ENCODE data around the gene CDH4.
"Not testable (repeated sequence)": the region's sequence is repeated elsewhere in the genome, so short reads cannot be mapped to it uniquely, and the experiment has no call there.

Gene CDH4

DNA sequence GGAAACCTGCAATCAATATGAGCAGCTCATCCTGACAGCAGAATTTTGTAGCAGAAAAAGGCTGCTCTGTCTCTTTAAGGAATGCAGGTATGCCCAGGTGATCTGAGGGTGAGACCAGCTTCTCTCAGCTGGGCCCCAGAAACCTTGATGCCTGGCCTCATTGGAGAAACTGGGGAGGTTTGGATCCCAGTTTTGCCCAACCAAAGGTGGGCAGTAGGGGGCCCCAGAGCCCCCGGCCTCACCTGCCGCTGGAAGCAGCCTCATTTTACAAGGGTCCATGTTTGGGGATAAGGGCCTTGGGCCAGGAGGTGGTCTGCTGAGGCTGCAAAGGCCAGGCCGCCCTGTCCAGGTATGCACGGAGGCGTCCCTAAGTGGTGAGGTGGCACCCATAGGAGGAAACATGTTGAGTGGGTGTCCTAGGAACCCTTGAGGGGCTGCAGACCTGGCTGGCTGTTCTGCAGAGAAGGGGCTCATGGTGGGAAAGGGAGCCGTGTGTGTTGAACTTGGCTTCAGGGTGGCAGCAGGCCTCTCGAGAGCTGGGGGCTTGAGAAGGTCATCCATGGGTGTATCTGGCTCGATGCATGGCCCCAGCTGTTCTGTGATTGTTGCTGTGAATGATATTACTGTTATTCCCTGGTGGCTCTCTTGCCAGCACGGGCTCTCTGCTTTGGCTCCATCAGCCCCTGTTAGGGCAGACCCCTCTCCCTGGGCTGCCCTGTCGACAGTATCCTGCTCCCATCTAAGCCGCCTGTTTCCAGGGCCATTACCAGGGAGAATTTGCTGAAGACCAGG, 208.4 kb downstream of the CDH4 start:
- Histone ChIP-seq H3K9ac (ENCODE audit: low read depth, low read length) (no peak overlapping the region), H3K9me3 (ENCODE audit: control insufficient read depth, insufficient read depth, low read length) (peaks cover 4% of the 10 kb centered on the region; the same call in 1 of the 2 replicates), H3K27me3 (ENCODE audit: control insufficient read depth, insufficient read depth, low read length) (peaks cover 7% of the 10 kb centered on the region; the same call in 1 of the 2 replicates), H3K4me1 (ENCODE audit: control insufficient read depth, insufficient read depth, low read length) (no peaks in the 10 kb centered on the region; the same call in 1 of the 2 replicates), H3K27ac (ENCODE audit: low read depth, low read length) (no peak overlapping the region), H3K4me3 (ENCODE audit: low read depth, low read length) (no peak overlapping the region), H3K36me3 (ENCODE audit: control insufficient read depth, insufficient read depth, low read length) (no peaks in the 10 kb centered on the region)

- Histone ChIP-seq H3K36me3 (ENCODE audit: control insufficient read depth, insufficient read depth, low read length) (no peaks in the 10 kb centered on the region), H3K4me1 (ENCODE audit: control insufficient read depth, insufficient read depth, low read length) (no peaks in the 10 kb centered on the region; the same call in 1 of the 2 replicates), H3K9ac (ENCODE audit: low read depth, low read length) (no peak overlapping the region), H3K27ac (ENCODE audit: low read depth, low read length) (no peak overlapping the region), H3K4me3 (ENCODE audit: low read depth, low read length) (no peak overlapping the region), H3K27me3 (ENCODE audit: control insufficient read depth, insufficient read depth, low read length) (peaks cover 6% of the 10 kb centered on the region; the same call in 1 of the 2 replicates), H3K9me3 (ENCODE audit: control insufficient read depth, insufficient read depth, low read length) (peaks cover 4% of the 10 kb centered on the region; the same call in 1 of the 2 replicates)
These were observed 209.4 kb downstream of the CDH4 start for GRCh38 chr20:61461461-61461860.

GRCh38 chr20:61464307-61465303, 212.5 kb downstream of the CDH4 start:
- Histone ChIP-seq H3K9me3 (ENCODE audit: control insufficient read depth, insufficient read depth, low read length) (peaks cover 21% of the 10 kb centered on the region), H3K36me3 (ENCODE audit: control insufficient read depth, insufficient read depth, low read length) (no peaks in the 10 kb centered on the region), H3K4me1 (ENCODE audit: control insufficient read depth, insufficient read depth, low read length) (no peaks in the 10 kb centered on the region; the same call in 1 of the 2 replicates), H3K9ac (ENCODE audit: low read depth, low read length) (no peak overlapping the region), H3K4me3 (ENCODE audit: low read depth, low read length) (no peak overlapping the region), H3K27ac (ENCODE audit: low read depth, low read length) (no peak overlapping the region), H3K27me3 (ENCODE audit: control insufficient read depth, insufficient read depth, low read length) (no peaks in the 10 kb centered on the region)

- H3K27ac ChIP-seq (ENCODE audit: low read depth, low read length), result no peak overlapping the region
- H3K36me3 ChIP-seq (ENCODE audit: control insufficient read depth, insufficient read depth, low read length), result no peaks in the 10 kb centered on the region
- no peak overlapping the region for H3K9ac ChIP-seq (ENCODE audit: low read depth, low read length)
- H3K4me3 ChIP-seq (ENCODE audit: low read depth, low read length), result no peak overlapping the region
- no peaks in the 10 kb centered on the region; the same call in 1 of the 2 replicates for H3K27me3 ChIP-seq (ENCODE audit: control insufficient read depth, insufficient read depth, low read length)
- H3K4me1 ChIP-seq (ENCODE audit: control insufficient read depth, insufficient read depth, low read length), result peaks cover 7% of the 10 kb centered on the region; the same call in 1 of the 2 replicates
- H3K9me3 ChIP-seq (ENCODE audit: control insufficient read depth, insufficient read depth, low read length), result no peaks in the 10 kb centered on the region
These were observed 223.7 kb downstream of the CDH4 start for GRCh38 chr20:61475729-61476128.

GRCh38 chr20:61476956-61477355, 224.9 kb downstream of the CDH4 start:
- Histone ChIP-seq H3K9me3 (ENCODE audit: control insufficient read depth, insufficient read depth, low read length) (no peaks in the 10 kb centered on the region), H3K4me1 (ENCODE audit: control insufficient read depth, insufficient read depth, low read length) (peaks cover 7% of the 10 kb centered on the region; the same call in 1 of the 2 replicates), H3K9ac (ENCODE audit: low read depth, low read length) (no peak overlapping the region), H3K27ac (ENCODE audit: low read depth, low read length) (no peak overlapping the region), H3K36me3 (ENCODE audit: control insufficient read depth, insufficient read depth, low read length) (no peaks in the 10 kb centered on the region), H3K27me3 (ENCODE audit: control insufficient read depth, insufficient read depth, low read length) (no peaks in the 10 kb centered on the region; the same call in 1 of the 2 replicates), H3K4me3 (ENCODE audit: low read depth, low read length) (no peak overlapping the region)

GRCh38 chr20:61477451-61477861, 225.4 kb downstream of the CDH4 start:
- Histone ChIP-seq H3K4me1 (ENCODE audit: control insufficient read depth, insufficient read depth, low read length) (peaks cover 7% of the 10 kb centered on the region; the same call in 1 of the 2 replicates), H3K4me3 (ENCODE audit: low read depth, low read length) (no peak overlapping the region), H3K9me3 (ENCODE audit: control insufficient read depth, insufficient read depth, low read length) (no peaks in the 10 kb centered on the region), H3K27ac (ENCODE audit: low read depth, low read length) (no peak overlapping the region), H3K9ac (ENCODE audit: low read depth, low read length) (no peak overlapping the region), H3K36me3 (ENCODE audit: control insufficient read depth, insufficient read depth, low read length) (no peaks in the 10 kb centered on the region), H3K27me3 (ENCODE audit: control insufficient read depth, insufficient read depth, low read length) (no peaks in the 10 kb centered on the region; the same call in 1 of the 2 replicates)

DNA sequence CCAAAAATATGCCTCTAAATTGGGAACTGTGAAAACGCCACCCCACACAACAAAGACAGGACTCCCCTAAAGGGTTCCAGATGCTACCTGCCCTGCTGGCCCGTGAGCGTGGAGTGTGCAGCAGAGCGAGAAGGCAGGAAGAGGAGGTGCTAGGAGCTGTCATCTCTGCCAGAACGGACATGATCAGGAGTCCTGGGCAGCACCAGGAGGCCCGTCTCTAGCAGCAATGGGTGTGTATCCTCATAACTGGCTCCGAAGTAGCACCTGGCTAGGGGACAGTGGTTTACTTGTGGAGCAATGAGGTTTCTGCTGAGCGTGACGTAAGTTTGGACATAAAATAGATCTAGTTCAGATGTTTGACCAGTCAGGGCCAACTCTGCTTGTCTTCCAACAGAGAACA, 226.0 kb downstream of the CDH4 start:
- Histone ChIP-seq H3K4me1 (ENCODE audit: control insufficient read depth, insufficient read depth, low read length) (peaks cover 5% of the 10 kb centered on the region; the same call in 1 of the 2 replicates), H3K9ac (ENCODE audit: low read depth, low read length) (no peak overlapping the region), H3K4me3 (ENCODE audit: low read depth, low read length) (no peak overlapping the region), H3K27me3 (ENCODE audit: control insufficient read depth, insufficient read depth, low read length) (no peaks in the 10 kb centered on the region; the same call in 1 of the 2 replicates), H3K9me3 (ENCODE audit: control insufficient read depth, insufficient read depth, low read length) (no peaks in the 10 kb centered on the region), H3K36me3 (ENCODE audit: control insufficient read depth, insufficient read depth, low read length) (no peaks in the 10 kb centered on the region), H3K27ac (ENCODE audit: low read depth, low read length) (no peak overlapping the region)

DNA sequence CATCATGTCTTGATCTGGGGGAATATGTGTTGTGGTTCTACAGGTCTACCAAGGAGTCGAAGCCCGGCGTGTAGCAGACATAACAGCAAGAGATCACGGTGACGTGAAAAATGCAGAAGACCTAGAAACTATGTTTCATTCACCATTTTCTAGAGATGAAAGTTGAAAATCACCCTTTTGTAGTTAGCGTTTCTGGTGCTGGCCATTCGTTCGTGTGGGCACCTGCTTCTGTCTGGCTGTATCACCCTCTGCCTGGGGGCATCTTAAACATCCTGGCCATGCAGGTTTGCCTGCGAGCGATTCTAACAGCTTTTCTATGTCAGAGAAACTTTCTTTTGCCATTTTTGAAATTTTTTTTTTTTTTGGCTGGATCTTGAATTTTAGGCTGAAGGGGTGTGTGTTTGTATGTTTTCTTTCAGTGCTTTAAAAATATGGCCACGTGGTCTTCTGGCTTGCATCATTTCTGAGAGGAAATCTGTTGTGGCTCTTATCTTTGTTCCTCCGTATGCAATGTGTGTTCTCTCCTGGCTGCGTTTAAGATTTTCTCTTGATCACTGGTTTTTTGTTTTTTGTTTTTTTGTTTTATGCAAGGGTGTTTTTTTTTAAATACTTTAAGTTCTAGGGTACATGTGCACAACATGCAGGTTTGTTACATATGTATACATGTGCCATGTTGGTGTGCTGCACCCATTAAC, 226.7 kb downstream of the CDH4 start:
- H3K36me3 ChIP-seq (ENCODE audit: control insufficient read depth, insufficient read depth, low read length), result no peaks in the 10 kb centered on the region
- H3K4me1 ChIP-seq (ENCODE audit: control insufficient read depth, insufficient read depth, low read length), result no peaks in the 10 kb centered on the region
- H3K27me3 ChIP-seq (ENCODE audit: control insufficient read depth, insufficient read depth, low read length), result no peaks in the 10 kb centered on the region; the same call in 1 of the 2 replicates
- no peak overlapping the region for H3K9ac ChIP-seq (ENCODE audit: low read depth, low read length)
- H3K9me3 ChIP-seq (ENCODE audit: control insufficient read depth, insufficient read depth, low read length), result no peaks in the 10 kb centered on the region
- no peak overlapping the region for H3K4me3 ChIP-seq (ENCODE audit: low read depth, low read length)
- no peak overlapping the region for H3K27ac ChIP-seq (ENCODE audit: low read depth, low read length)

DNA sequence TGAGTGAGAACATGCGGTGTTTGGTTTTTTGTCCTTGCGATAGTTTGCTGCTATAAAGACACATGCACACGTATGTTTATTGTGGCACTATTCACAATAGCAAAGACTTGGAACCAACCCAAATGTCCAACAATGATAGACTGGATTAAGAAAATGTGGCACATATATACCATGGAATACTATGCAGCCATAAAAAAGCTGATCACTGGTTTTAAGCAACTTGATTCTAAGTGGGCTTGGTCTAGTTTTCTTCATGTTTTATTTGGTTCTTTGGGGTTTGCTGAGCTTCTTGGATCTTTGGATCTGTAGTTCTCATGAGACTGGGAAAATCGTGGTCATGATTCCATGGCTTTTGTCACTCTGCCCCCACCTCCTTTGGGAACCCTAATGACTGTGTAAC, 227.4 kb downstream of the CDH4 start:
- not testable (repeated sequence) for H3K4me1 ChIP-seq (ENCODE audit: control insufficient read depth, insufficient read depth, low read length); H3K9me3 ChIP-seq (ENCODE audit: control insufficient read depth, insufficient read depth, low read length); H3K27ac ChIP-seq (ENCODE audit: low read depth, low read length); H3K4me3 ChIP-seq (ENCODE audit: low read depth, low read length); H3K27me3 ChIP-seq (ENCODE audit: control insufficient read depth, insufficient read depth, low read length); H3K36me3 ChIP-seq (ENCODE audit: control insufficient read depth, insufficient read depth, low read length); H3K9ac ChIP-seq (ENCODE audit: low read depth, low read length)

DNA sequence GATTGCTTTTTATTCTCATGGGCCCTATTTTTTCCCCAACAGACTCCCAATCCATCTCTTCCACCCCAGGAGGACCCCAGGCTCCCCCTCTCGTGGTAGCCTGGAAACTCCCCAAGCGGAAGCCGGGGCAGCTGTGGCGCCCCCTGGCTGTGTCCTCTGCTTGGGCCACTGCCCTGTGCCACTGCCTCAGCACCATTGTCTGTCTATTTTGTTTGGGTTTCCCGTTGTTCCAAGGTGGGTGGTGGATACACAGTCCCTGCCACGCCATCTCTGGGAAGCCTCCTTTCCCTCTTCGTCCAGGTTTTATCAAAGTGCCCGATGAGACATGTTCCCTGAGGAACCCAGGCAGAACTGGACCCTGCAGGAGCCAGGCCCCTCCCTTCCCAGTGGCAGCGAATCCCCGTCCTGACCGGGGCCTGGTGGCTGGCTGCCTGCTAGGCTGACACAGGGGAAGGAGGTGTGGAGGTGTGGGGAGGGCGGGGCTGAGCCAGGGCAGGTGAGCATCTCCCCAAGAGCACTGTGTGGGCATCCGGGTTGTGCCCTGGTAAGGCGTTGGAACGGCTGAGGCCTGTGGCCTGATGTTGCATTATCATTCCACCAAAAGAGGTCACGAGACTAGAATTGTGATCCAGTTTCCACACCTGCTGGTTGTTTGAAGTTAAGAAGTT, 228.2 kb downstream of the CDH4 start:
- H3K27ac ChIP-seq (ENCODE audit: low read depth, low read length), result no peak overlapping the region
- no peaks in the 10 kb centered on the region for H3K4me1 ChIP-seq (ENCODE audit: control insufficient read depth, insufficient read depth, low read length)
- H3K4me3 ChIP-seq (ENCODE audit: low read depth, low read length), result no peak overlapping the region
- H3K27me3 ChIP-seq (ENCODE audit: control insufficient read depth, insufficient read depth, low read length), result peaks cover 5% of the 10 kb centered on the region
- no peaks in the 10 kb centered on the region for H3K36me3 ChIP-seq (ENCODE audit: control insufficient read depth, insufficient read depth, low read length)
- H3K9ac ChIP-seq (ENCODE audit: low read depth, low read length), result no peak overlapping the region
- H3K9me3 ChIP-seq (ENCODE audit: control insufficient read depth, insufficient read depth, low read length), result no peaks in the 10 kb centered on the region
